ENCODE data around the gene PPIL6.

PPIL6 gene

DNA sequence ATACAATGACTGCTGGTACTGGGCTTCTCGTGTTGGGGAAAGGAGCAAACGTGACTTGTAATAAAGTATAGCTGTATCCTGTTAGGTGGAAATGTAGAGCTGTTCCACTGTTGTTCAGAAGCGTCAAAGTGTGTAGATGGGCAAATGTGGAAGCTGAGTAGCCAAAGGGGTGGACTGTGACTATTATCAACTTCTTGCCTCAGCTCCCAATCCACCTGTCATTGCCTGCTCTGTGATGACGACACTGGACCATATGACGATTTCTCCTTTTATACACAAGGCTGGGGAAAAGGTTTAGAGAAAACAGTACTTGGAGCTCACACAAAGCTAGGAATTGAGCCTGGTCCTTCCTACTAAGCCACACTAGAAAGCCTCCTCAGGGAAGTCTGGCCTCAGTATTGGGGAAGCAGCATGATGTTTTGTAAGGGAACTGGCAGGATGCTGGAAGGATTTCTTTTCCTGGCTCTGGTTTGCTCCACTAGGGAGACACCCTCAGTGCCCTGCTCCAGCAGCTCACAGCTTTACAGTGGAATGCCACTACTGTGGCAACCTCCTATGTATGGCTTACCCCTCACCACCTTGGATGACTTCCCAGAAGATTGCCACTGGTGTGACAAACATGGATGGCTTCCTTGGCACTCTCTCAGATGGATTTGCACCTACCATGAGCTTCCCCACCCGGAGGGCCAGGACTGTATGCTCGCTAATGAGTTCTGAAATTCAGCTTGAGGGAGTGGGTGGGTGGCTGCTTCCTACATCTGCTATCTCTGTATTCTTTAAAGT, 78.1 kb downstream of the PPIL6 start:
- no peak for DNase-seq (ENCODE audit: low spot score)

GRCh38 chr6:109360791-109361190, 79.6 kb downstream of the PPIL6 start:
- DNase-seq (ENCODE audit: low spot score) = no peak

GRCh38 chr6:109360281-109360680, 80.1 kb downstream of the PPIL6 start:
- DNase-seq (ENCODE audit: low spot score) = no peak

GRCh38 chr6:109359248-109359647, 81.2 kb downstream of the PPIL6 start:
- no peak for DNase-seq (ENCODE audit: low spot score)

DNA sequence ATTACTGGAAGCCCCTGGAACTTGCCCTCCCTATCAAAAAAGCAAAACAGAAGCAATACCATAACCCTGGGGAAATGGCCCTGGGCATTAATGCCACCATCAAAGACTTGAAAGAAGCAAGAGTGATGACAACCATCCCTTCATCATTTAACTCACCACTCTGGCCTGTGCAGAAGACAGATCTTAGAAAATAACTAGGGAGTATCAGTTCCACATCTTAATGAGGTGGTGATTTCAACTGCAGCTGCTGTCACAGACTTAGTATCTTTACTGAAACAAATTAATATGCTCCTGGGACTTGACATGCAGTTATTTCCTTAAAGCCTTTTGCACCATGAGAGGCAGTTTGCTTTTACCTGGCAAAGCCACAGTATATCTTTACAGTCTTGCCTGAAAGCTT, 82.2 kb downstream of the PPIL6 start:
- no peak for DNase-seq (ENCODE audit: low spot score)

DNA sequence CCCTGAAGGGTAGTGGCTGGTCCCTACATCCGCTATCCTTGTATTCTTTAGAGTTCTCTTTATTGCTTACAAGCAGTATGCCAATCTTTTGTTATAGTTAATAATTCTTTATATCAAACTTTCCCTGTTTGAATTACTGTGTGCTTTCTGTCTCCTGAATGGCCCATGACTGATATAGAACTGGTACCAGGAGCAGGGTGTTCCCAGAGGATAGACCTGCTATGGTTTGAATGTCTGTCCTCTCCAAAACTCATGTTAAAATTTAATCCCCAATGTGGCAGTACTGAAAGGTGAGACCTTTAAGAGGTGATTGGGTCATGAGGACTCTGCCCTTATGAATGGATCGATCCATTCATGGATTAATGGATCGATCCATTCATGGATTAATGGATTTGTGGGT, 84.2 kb downstream of the PPIL6 start:
- DNase-seq (ENCODE audit: low spot score) = no peak

GRCh38 chr6:109351231-109352130, 88.9 kb downstream of the PPIL6 start:
- DNase-seq (ENCODE audit: low spot score) = no peak

- no peak for DNase-seq (ENCODE audit: low spot score)
Observed at GRCh38 chr6:109349419-109349987, 90.9 kb downstream of the PPIL6 start.

GRCh38 chr6:109348226-109348625, 92.2 kb downstream of the PPIL6 start:
- peak; percentile 65 for DNase-seq (ENCODE audit: low spot score)

DNA sequence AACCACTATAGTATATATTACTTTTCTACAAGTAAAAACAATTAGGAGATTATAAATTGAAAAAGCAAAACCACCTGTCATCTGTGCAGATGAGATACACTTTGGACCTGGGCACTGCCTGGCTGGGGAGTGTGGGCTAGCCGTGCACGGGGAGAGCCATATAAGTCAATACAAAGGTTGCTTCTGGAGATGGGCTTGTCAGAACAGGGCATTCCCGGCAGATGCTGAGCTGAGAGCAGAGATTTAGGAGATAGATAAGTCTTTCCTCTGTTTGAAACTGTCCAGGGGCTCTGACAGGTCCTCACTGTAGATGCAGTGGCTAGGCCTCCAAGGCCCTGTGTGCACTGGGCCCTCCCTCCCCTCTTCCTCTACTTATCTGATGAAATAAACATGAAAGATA, 92.6 kb downstream of the PPIL6 start:
- DNase-seq (ENCODE audit: low spot score) = no peak

DNA sequence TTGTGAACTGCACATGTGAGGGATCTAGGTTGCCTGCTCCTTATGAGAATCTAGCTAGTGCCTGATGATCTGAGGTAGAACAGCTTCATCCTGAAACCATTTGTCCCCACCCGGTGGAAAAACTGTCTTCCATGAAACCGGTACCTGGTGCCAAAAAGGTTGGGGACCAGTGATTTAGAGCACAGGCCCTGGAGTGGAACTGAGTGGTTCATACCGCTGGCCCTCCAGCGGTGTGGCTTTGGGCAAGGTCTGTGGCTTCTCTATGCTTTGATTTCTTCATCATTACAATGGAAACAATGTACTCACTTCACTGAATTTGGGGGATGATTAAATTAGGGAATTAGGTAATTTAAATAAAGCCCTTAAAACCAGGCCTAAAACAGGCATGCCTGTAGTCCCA, 94.4 kb downstream of the PPIL6 start:
- no peak for DNase-seq (ENCODE audit: low spot score)

DNA sequence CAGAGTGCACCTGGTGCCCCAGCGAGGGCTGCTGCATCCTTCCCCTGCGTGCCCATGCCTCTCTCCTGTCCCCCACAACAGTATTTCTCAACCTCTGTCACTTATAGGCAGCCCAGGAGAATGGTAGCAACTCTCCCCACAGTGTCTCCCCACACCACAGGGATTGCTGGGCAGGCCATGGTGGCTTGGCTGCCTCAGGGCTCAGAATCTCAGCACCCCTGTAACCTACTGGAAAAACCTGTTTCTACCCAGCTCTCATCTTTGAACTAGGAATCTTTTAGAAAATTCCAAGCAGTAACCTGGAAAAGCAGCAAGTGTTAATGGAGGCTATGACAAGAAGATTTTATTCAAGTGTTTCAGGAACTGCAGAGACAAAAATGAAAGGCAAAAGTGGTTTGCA, 96.2 kb downstream of the PPIL6 start:
- DNase-seq (ENCODE audit: low spot score) = no peak

- DNase-seq (ENCODE audit: low spot score) = no peak
Observed at GRCh38 chr6:109343518-109343917, 96.9 kb downstream of the PPIL6 start.

- DNase-seq (ENCODE audit: low spot score) = no peak
Observed at GRCh38 chr6:109342911-109343310, 97.5 kb downstream of the PPIL6 start.

DNA sequence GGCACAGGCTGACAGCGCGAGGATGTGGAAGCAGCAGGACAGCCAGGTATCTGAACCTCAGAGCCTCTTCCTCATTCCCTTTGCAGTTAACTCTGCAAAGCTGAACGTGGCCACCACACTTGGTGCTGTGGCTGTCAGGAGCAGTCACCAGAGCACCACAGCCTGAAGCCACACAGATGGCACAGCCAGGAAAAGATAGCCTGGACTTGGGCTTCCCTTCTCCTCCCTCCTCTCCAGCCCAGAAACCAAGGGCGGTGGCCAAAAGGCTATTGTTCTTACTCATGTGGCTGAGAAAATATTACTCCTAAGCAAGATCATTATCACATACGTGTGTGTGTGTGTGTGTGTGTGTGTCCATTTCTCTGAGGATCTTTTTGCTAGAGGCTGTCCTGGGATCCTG, 97.9 kb downstream of the PPIL6 start:
- no peak for DNase-seq (ENCODE audit: low spot score)

GRCh38 chr6:109340811-109341210, 99.6 kb downstream of the PPIL6 start:
- DNase-seq (ENCODE audit: low spot score) = no peak

Data from pons (tissue), 1 donor.